MM.1S (cell line): ENCODE data around the gene PTPN18.

Experiments used
- DNase-seq: peaks from one replicate; pipeline ENCODE4 v3.0.0-alpha.2; 2015
- H2AFZ ChIP-seq: fragments of 300-600 bp; sonication (generic); 2 replicates; pipeline ENCODE4 v1.6.0; 2016; ENCODE audit warnings: antibody characterized with exemption, low read length
- H3F3A ChIP-seq: fragments of 300-600 bp; sonication (generic); 2 replicates; pipeline ENCODE4 v1.6.1; 2016; ENCODE audit warnings: mild to moderate bottlenecking, antibody characterized with exemption, low read length, moderate library complexity, mixed read lengths; ENCODE audit not compliant: insufficient read depth
- H3K27ac ChIP-seq: fragments of 300-600 bp; sonication (generic); 2 replicates; pipeline ENCODE4 v1.5.1; 2016; ENCODE audit warnings: mild to moderate bottlenecking, low read length
- H3K27me3 ChIP-seq: fragments of 300-600 bp; sonication (generic); replicated peaks from 2 replicates; pipeline ENCODE4 v1.6.0; 2016; ENCODE audit warnings: low read length; ENCODE audit not compliant: insufficient read depth
- H3K36me3 ChIP-seq: fragments of 300-600 bp; sonication (generic); replicated peaks from 2 replicates; pipeline ENCODE4 v1.6.1; 2016; ENCODE audit warnings: mild to moderate bottlenecking, low read length, mixed read lengths; ENCODE audit not compliant: insufficient read depth
- H3K4me1 ChIP-seq: fragments of 300-600 bp; sonication (generic); 2 replicates; pipeline ENCODE4 v1.6.1; 2016; ENCODE audit warnings: low read length, mixed read lengths
- H3K4me2 ChIP-seq: fragments of 300-600 bp; sonication (generic); 2 replicates; pipeline ENCODE4 v1.6.0; 2016; ENCODE audit warnings: low read depth, low read length
- H3K4me3 ChIP-seq: fragments of 300-600 bp; sonication (generic); 2 replicates; pipeline ENCODE4 v1.5.1; 2016; ENCODE audit warnings: low read length, mixed read lengths
- H3K79me2 ChIP-seq: fragments of 300-600 bp; sonication (generic); 2 replicates; pipeline ENCODE4 v1.6.1; 2016; ENCODE audit warnings: mixed run types, low read length, mixed read lengths
- H3K9ac ChIP-seq: fragments of 300-600 bp; sonication (generic); 2 replicates; pipeline ENCODE4 v1.6.1; 2016; ENCODE audit warnings: low read length, mixed read lengths
- H3K9me2 ChIP-seq: fragments of 300-600 bp; sonication (generic); replicated peaks from 2 replicates; pipeline ENCODE4 v1.6.1; 2016; ENCODE audit warnings: mild to moderate bottlenecking, low read length, mixed read lengths; ENCODE audit not compliant: insufficient read depth
- H3K9me3 ChIP-seq: fragments of 300-600 bp; sonication (generic); replicated peaks from 2 replicates; pipeline ENCODE4 v1.6.1; 2016; ENCODE audit warnings: mild to moderate bottlenecking, low read length, mixed read lengths; ENCODE audit not compliant: insufficient read depth
- H4K20me1 ChIP-seq: fragments of 300-600 bp; sonication (generic); 2 replicates; pipeline ENCODE4 v1.6.1; 2016; ENCODE audit warnings: mild to moderate bottlenecking, low read length, moderate library complexity, mixed read lengths; ENCODE audit not compliant: insufficient read depth
- EZH2 ChIP-seq: fragments of 300-600 bp; sonication (generic); optimal IDR thresholded peaks from 2 replicates; pipeline ENCODE3; 2017; ENCODE audit warnings: low read depth, mild to moderate bottlenecking, antibody characterized with exemption, low read length, mixed read lengths
- EZH2phosphoT487 ChIP-seq: fragments of 300-600 bp; sonication (generic); IDR thresholded peaks from 2 replicates; pipeline ENCODE4 v1.6.1; 2018; ENCODE audit warnings: antibody characterized with exemption, low read length
- TF ChIP-seq, protein P1 (sequence below): fragments of 300-600 bp; sonication (generic); IDR thresholded peaks from 2 replicates; pipeline ENCODE4 v1.5.1; 2016; ENCODE audit warnings: antibody characterized with exemption, low read length, mixed read lengths

Gene PTPN18, protein sequence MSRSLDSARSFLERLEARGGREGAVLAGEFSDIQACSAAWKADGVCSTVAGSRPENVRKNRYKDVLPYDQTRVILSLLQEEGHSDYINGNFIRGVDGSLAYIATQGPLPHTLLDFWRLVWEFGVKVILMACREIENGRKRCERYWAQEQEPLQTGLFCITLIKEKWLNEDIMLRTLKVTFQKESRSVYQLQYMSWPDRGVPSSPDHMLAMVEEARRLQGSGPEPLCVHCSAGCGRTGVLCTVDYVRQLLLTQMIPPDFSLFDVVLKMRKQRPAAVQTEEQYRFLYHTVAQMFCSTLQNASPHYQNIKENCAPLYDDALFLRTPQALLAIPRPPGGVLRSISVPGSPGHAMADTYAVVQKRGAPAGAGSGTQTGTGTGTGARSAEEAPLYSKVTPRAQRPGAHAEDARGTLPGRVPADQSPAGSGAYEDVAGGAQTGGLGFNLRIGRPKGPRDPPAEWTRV

DNA sequence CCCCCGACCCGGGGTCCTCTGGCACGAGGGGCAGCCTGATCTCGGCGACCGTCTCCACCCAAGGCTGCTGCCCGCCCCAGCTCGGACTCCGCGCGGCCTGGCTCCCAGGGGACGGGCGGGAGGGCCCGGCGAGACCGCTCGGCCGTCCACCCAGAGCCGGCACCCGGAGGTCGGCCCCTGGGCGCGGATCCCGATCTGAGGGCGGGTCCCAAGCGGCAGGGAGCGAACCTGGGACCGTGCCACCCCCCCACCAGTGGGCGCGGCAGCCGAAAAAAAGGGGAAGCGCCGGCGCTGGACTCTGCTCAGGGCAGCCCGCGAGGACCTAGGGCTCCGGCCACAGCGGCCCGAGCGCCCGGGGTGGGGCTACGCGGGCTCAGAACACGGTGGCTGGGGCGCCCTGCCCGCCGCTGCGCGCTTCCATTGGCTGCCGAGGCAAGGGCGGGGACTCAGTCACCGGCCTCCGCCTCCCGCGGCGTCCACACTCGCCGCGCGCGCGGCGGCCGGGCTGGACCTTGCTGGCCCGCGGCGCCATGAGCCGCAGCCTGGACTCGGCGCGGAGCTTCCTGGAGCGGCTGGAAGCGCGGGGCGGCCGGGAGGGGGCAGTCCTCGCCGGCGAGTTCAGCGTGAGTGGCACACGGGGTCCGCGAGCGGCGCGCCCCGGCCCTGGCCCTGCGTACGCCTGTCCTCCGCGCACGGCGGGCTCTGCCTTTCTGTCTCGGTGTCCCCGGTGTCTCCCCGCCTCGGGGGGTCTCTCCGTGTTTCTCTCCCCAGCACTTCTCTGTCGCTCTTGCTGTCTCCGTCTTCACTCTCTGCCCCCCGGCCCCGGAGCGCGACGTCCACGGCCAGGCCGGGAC is at the start of gene PTPN18:
PTPN18 (plus strand) TSS at position 479 of the 854 bp plus-strand sequence; CDS start at position 531, 52 bp downstream.
- TF ChIP-seq EZH2phosphoT487 (no peak), EZH2 (no peak)
- TF ChIP-seq, protein P1, sequence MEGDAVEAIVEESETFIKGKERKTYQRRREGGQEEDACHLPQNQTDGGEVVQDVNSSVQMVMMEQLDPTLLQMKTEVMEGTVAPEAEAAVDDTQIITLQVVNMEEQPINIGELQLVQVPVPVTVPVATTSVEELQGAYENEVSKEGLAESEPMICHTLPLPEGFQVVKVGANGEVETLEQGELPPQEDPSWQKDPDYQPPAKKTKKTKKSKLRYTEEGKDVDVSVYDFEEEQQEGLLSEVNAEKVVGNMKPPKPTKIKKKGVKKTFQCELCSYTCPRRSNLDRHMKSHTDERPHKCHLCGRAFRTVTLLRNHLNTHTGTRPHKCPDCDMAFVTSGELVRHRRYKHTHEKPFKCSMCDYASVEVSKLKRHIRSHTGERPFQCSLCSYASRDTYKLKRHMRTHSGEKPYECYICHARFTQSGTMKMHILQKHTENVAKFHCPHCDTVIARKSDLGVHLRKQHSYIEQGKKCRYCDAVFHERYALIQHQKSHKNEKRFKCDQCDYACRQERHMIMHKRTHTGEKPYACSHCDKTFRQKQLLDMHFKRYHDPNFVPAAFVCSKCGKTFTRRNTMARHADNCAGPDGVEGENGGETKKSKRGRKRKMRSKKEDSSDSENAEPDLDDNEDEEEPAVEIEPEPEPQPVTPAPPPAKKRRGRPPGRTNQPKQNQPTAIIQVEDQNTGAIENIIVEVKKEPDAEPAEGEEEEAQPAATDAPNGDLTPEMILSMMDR, result peak; percentile 24
- Histone ChIP-seq H3K27ac (no peak within 1 kb of the TSS), H3K9ac (peak within 1 kb of the TSS; percentile 53)

DNA sequence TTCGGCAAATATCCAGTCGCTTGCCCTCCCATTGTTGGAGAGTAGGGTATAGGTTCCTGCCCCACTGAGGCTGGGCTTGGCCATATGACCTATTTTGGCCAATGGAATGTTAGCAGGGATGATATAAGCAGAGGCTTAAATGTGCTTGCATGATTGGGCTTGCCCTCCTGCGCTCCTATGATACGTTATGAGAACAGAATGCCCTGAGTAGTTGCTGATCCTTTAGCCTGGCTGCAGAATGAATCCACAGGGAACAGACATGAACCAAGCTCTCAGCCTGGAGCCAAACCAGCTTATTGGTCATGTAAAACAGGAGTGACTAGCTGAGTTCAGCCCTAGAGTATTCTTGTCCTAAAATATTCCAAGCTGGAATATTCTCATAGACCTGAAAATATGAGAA is 48.0 kb upstream of the PTPN18 start:
- no peak overlapping the region for H2AFZ ChIP-seq
- no peaks in the 10 kb centered on the region for H3K9me2 ChIP-seq
- no peaks in the 10 kb centered on the region for H3K79me2 ChIP-seq
- H3K9ac ChIP-seq, result no peak overlapping the region
- no peaks in the 10 kb centered on the region for H3K9me3 ChIP-seq
- no peaks in the 10 kb centered on the region for H3K4me1 ChIP-seq
- TF ChIP-seq EZH2, result no peak
- no peak overlapping the region for H3K4me3 ChIP-seq
- no peak overlapping the region for H3K4me2 ChIP-seq
- H3F3A ChIP-seq, result no peaks in the 10 kb centered on the region
- no peaks in the 10 kb centered on the region for H4K20me1 ChIP-seq
- H3K27ac ChIP-seq, result no peak overlapping the region
- no peaks in the 10 kb centered on the region for H3K36me3 ChIP-seq
- H3K27me3 ChIP-seq, result no peaks in the 10 kb centered on the region
- no peak for DNase-seq

More for the DNA sequence above, at the start of gene PTPN18:
- H3K79me2 ChIP-seq, result no peaks in the 10 kb centered on the region
- no peaks in the 10 kb centered on the region for H4K20me1 ChIP-seq
- H3K36me3 ChIP-seq, result no peaks in the 10 kb centered on the region
- H3F3A ChIP-seq, result no peaks in the 10 kb centered on the region
- H3K9me2 ChIP-seq, result no peaks in the 10 kb centered on the region
- peak within 1 kb of the TSS; percentile 96 for H2AFZ ChIP-seq
- H3K9me3 ChIP-seq, result no peaks in the 10 kb centered on the region
- peak; percentile 69 for DNase-seq
- H3K4me1 ChIP-seq, result peaks cover 9% of the 10 kb centered on the region; the same call in 1 of the 2 replicates
- peak within 1 kb of the TSS; percentile 74 for H3K4me3 ChIP-seq
- H3K27me3 ChIP-seq, result no peaks in the 10 kb centered on the region
- H3K4me2 ChIP-seq, result peak within 1 kb of the TSS; percentile 96

DNA sequence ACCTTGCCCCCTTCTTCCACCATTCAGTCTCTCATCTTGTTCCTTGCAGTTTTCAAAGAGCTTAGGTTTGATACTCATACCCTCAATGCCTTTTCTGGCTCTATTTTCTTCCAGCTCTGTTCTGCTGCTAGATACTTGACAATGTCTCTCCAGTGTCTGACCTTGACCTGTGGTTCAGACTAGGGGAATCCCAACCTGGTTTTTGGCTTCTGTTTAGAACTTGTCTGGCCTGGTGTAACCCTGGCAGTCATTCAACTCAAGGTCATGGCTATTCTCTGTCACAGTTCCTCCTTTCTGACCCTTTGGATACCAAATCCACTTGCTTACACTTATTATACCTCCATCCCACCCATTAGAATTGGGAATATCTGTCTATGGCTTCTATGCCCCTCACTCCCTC is 45.0 kb upstream of the PTPN18 start:
- Histone ChIP-seq H3K27me3 (no peaks in the 10 kb centered on the region), H2AFZ (no peak overlapping the region), H3F3A (no peaks in the 10 kb centered on the region), H3K4me1 (no peaks in the 10 kb centered on the region), H3K4me2 (no peak overlapping the region), H3K27ac (no peak overlapping the region), H3K4me3 (no peak overlapping the region), H3K9me2 (no peaks in the 10 kb centered on the region), H3K79me2 (no peaks in the 10 kb centered on the region), H3K9ac (no peak overlapping the region), H4K20me1 (no peaks in the 10 kb centered on the region), H3K36me3 (no peaks in the 10 kb centered on the region), H3K9me3 (no peaks in the 10 kb centered on the region)
- TF ChIP-seq EZH2phosphoT487, result no peak
- TF ChIP-seq EZH2, result no peak
- TF ChIP-seq, protein P1, result no peak
- DNase-seq, result no peak
